ENCODE measurements around the gene ELAVL4. TPM values are rescaled to one million over a fixed set of nuclear protein-coding genes. Genes with fewer than 3 reads are reported as not detected.

The ELAVL4 gene
- total RNA-seq, 1 donor from 2014 or later = 2.5 TPM

DNA sequence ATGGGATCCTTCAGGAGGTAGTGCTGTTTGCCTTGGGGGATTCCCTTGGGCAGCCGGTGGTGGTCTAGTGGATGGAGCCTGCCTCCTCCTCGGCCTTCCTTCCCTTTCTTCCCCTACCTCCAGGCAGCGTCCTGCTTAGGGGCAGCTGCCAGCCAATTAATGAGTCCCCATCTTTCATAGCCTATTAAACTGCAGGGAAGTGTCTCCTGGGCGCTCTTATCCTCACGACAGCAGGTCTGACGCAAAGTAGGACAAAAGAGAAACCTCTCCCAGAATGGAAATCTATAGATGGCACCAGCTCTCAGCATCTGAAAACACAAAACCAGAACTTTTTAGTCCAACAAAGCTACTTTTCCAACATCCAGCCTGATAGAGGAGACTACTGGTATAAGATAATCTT, 69.3 kb downstream of the ELAVL4 start:
- TF ChIP-seq, protein P1, sequence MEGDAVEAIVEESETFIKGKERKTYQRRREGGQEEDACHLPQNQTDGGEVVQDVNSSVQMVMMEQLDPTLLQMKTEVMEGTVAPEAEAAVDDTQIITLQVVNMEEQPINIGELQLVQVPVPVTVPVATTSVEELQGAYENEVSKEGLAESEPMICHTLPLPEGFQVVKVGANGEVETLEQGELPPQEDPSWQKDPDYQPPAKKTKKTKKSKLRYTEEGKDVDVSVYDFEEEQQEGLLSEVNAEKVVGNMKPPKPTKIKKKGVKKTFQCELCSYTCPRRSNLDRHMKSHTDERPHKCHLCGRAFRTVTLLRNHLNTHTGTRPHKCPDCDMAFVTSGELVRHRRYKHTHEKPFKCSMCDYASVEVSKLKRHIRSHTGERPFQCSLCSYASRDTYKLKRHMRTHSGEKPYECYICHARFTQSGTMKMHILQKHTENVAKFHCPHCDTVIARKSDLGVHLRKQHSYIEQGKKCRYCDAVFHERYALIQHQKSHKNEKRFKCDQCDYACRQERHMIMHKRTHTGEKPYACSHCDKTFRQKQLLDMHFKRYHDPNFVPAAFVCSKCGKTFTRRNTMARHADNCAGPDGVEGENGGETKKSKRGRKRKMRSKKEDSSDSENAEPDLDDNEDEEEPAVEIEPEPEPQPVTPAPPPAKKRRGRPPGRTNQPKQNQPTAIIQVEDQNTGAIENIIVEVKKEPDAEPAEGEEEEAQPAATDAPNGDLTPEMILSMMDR (conservative IDR thresholded peaks at IDR 0.05) = no peak
- no peaks in the 10 kb centered on the region for H3K9me3 Mint-ChIP-seq
- peaks cover 4% of the 10 kb centered on the region for H3K4me1 Mint-ChIP-seq (ENCODE audit: unreplicated experiment)
- H3K27ac Mint-ChIP-seq = no peak overlapping the region
- no peak overlapping the region for H3K4me3 Mint-ChIP-seq
- H3K36me3 Mint-ChIP-seq = no peaks in the 10 kb centered on the region
- DNase-seq (ENCODE audit: extremely low spot score, unreplicated experiment) = no peak
- peaks cover 16% of the 10 kb centered on the region for H3K27me3 Mint-ChIP-seq

GRCh38 chr1:50179639-50180038, 70.9 kb downstream of the ELAVL4 start:
- TF ChIP-seq, protein P1 (conservative IDR thresholded peaks at IDR 0.05) = no peak
- DNase-seq (ENCODE audit: extremely low spot score, unreplicated experiment) = no peak
- H3K27me3 Mint-ChIP-seq = peaks cover 18% of the 10 kb centered on the region
- H3K4me3 Mint-ChIP-seq = no peak overlapping the region
- peaks cover 4% of the 10 kb centered on the region for H3K4me1 Mint-ChIP-seq (ENCODE audit: unreplicated experiment)
- no peak overlapping the region for H3K27ac Mint-ChIP-seq
- H3K9me3 Mint-ChIP-seq = no peaks in the 10 kb centered on the region
- H3K36me3 Mint-ChIP-seq = no peaks in the 10 kb centered on the region

- Mint-ChIP-seq H3K4me1 (ENCODE audit: unreplicated experiment) (peaks cover 4% of the 10 kb centered on the region), H3K4me3 (no peak overlapping the region), H3K36me3 (no peaks in the 10 kb centered on the region), H3K27ac (no peak overlapping the region), H3K27me3 (peaks cover 17% of the 10 kb centered on the region), H3K9me3 (no peaks in the 10 kb centered on the region)
- no peak for DNase-seq (ENCODE audit: extremely low spot score, unreplicated experiment)
- TF ChIP-seq, protein P1 (conservative IDR thresholded peaks at IDR 0.05) = no peak
Measured at GRCh38 chr1:50180367-50180766, 71.6 kb downstream of the ELAVL4 start.

GRCh38 chr1:50181027-50181663, 72.4 kb downstream of the ELAVL4 start:
- H3K4me1 Mint-ChIP-seq (ENCODE audit: unreplicated experiment) = peaks cover 4% of the 10 kb centered on the region
- H3K27ac Mint-ChIP-seq = peak overlapping the region; percentile 50

DNA sequence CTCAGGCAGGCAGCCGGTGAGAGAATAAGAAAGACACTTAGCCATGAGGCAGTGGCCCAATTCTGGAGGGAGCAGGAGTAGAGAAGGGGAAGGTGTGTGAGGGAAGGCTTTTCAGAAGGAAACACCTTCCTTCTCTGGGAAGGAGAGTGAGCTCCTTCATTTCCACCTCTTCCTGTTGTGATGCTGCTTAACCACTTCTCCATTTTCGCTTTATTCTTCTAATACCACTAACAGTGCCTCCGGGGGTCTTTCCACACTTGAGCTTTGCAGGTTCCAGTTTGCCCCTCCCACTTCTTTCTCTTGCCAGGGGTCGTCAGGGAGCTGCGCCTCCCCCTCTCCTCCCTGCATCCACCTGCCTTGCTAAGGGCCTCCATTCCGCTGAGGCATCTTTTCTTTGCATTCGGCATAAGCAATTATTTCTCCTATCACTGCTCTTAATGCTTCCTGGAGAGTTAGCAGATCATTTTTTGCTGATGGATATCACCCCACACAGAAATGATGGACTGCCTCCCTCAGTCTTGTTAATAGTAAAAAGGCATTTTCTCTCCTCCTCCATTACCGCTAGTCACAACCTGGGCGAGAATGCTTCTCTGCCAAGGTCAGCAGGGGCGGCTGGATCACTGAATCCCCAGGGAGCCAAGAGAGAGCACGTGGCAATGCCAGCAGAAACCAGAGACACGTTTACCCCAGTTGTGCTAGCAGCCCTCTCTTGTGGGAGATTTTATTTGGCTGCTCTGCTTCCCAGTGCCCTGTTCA, 74.8 kb downstream of the ELAVL4 start:
- Mint-ChIP-seq H3K4me3 (no peak overlapping the region), H3K36me3 (no peaks in the 10 kb centered on the region), H3K27ac (no peak overlapping the region), H3K4me1 (ENCODE audit: unreplicated experiment) (peaks cover 4% of the 10 kb centered on the region), H3K9me3 (no peaks in the 10 kb centered on the region), H3K27me3 (peaks cover 14% of the 10 kb centered on the region)
- no peak for DNase-seq (ENCODE audit: extremely low spot score, unreplicated experiment)
- TF ChIP-seq, protein P1 (conservative IDR thresholded peaks at IDR 0.05) = no peak

More at GRCh38 chr1:50181027-50181663, 72.4 kb downstream of the ELAVL4 start:
- Mint-ChIP-seq H3K27me3 (peaks cover 15% of the 10 kb centered on the region), H3K36me3 (no peaks in the 10 kb centered on the region), H3K9me3 (no peaks in the 10 kb centered on the region), H3K4me3 (no peak overlapping the region)
- DNase-seq (ENCODE audit: extremely low spot score, unreplicated experiment) = no peak
- TF ChIP-seq, protein P1 (conservative IDR thresholded peaks at IDR 0.05) = no peak

All from type B pancreatic cell (in vitro differentiated cells).